HG03460 (cell line): ENCODE data around the gene NHERF1.

Experiments
- ATAC-seq: cut with Tn5 transposase; IDR thresholded peaks from one replicate; pipeline ENCODE4 v1.9.1; 2021; ENCODE audit not compliant: unreplicated experiment

NHERF1 gene

DNA sequence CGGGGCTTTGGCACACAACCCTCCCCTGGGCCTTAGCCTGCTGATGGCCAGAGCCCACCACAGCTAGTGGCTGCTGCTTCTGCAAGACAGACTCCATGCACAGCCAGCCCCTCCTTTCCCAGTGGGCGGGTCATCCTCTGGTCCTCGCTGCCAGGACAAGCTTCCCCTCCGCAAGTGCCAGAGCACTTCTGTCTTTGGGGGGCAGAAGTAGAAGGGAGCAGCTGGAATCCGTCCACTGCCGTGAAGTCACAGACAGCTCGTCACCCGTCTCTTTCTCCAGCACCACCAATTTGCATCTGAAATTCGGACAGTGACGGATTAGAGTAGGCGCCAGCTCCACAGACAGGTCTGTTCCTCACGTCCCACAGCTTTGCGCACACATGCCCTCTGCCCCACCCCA, 59.0 kb downstream of the NHERF1 start:
- ATAC-seq, result no peak

DNA sequence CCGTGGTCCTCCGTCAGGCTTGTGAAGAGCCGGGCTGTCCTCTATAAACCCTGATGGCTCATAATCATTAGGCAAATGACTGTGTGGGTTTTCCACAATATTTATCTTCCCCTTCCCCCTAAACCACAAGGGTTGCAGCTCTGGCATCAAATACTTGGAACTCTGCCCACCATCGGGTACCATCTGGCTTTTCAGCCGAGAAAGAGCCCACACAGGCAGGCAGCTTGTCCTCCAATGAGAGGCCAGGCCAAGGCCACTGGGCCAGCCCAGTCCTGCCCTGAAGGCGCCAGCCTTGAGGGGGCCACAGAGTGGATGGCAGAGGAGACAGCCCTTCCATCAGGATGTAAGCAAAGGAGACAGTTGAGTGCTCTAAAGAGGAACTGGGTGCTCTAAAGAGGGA, 59.5 kb downstream of the NHERF1 start:
- ATAC-seq, result no peak

DNA sequence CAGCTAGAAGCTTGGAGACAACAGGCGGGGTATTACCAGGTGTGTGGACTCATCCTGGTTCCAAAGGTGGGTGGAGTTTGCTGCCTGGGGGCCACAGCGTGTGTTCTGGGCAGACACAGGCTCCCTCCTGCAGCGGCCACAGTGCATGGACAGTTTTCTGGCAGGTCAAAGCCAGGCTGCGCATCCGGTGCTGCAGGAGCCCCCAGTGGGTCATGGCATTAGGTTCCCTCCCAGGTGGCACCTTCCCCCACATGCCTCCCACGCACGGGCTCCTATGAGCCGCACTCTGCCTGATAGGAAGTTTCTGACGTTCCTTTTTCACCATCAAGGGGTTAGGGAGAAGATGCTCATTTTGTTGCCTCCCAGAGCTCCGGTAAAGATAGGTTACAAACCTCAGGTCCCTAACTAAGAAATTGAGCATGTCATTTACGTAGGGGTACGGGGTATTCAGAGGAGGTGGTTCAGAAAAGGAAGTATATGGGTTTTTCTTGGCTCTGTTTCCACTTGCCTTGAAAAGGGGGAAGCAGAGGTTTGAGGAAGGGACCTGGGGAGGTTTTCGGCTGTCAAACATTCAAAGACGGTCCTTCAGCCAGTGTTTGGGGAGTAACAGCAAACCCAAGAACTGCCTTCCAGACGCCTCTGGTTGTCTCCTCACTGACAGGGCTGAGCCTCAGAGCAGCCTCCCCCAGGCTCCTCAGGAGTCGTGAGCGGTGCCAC, 60.4 kb downstream of the NHERF1 start:
- no peak for ATAC-seq

DNA sequence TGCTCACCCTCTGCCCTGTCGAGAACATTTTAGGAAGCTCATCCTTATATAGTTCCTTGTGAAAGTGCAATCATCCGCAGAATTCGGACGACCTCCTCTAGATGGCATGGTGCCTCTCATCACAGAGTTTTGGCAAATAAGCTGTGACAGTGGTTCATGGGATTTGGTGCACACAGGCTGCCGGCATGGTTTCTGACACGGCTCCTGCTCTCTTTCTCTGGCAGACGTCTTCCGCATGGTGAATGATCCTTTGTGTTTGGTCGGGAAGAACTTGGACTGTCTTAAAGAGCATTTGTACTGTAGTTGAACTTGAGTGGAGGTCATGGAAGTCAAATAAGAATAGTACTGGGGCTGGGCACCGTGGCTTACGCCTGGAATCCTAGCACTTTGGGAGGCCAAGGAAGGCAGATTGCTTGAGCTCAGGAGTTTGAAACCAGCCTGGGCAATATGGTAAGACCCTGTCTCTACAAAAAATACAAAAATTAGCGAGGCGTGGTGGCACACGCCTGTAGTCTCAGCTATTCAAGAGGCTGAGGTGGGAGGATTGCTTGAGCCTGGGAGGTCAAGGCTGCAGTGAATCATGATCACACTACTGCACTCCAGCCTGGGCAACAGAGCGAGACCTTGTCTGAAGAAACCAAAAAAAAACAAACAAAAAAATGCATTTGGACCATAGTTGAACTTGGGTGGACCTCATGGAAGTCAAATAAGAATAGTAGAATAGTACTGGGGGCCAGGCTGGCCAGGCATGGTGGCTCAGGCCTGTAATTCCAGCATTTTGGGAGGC, 62.5 kb downstream of the NHERF1 start:
- ATAC-seq, result no peak

DNA sequence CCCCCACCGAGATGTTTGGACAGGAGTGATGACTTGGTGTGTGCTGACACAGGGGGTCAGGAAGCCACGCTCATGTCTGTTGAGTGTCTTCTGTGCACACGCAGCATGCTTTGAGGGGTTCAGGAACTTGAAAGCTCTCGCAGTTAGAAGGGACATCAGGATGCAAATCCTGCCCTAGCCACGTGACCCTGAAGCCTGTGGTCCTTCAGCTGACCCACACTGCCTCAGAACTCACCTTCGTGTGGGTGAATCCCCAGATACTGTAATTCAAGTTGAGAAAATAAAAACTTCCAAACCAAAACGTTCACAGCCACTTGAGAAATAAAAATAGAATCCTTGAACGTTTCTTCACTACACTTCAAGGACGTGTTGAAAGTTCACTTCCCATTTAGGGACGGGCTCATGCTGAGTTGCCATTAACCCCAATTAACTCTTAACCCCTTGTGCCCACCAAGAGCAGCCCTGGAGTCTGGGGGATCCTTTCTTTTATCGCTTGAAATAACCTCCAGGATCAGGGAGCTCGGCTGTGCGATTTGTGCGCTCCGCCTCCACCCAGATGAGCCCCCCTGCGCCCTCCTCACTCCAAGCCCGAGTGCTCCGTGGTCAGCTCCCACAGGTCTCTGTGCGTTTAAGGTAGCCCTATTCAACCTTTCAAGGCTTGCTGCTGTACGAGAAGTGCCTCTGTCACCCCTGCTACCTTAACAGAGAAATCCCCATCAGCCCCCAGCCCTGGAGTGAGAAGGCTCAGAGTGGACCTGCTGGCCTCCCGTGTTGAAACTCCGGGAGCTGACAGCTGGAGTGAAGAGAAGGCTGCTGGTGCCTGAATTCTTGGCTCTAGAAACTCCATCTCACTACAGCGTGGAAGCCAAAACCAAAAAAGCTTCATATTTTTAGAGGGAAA, 63.9 kb downstream of the NHERF1 start:
- ATAC-seq, result no peak

DNA sequence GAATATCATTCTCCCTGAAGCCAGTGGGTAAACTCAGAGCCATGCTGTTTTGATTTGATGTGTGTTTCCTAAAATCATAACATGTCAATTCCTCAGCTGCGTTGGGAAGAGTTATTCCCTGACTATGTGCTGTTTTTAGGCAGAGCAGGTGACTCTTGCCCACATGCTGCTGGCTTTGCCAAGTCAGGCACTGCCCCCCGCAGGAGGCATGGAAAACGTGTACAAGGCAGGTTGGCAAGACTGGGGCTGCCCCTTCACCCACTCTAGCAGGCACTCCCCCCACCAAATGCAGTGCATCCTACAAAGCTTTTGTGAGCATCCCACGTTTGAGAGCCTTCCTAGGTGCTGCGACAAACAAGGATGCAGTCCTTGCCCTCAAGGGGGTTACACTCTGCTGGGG, 66.0 kb downstream of the NHERF1 start:
- ATAC-seq, result no peak

DNA sequence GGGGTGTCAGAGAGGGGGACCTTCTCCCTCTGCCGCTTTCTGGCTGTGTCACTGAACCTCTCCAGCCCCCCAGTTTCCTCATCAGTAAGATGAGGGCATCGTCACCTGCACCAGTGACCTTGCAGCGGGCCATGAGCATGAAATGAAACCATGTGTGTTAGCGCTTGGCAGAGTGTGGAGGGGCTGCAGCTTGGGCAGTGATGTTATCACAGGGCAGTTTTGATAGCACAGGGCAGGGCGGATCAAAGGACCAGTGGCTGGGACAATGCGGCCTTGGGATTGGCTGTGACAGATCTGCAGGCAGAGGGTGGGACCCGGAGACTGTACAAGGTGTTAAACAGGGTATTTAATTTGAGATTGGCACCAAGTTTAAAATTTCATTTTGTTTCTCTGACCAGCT, 66.6 kb downstream of the NHERF1 start:
- ATAC-seq, result no peak

DNA sequence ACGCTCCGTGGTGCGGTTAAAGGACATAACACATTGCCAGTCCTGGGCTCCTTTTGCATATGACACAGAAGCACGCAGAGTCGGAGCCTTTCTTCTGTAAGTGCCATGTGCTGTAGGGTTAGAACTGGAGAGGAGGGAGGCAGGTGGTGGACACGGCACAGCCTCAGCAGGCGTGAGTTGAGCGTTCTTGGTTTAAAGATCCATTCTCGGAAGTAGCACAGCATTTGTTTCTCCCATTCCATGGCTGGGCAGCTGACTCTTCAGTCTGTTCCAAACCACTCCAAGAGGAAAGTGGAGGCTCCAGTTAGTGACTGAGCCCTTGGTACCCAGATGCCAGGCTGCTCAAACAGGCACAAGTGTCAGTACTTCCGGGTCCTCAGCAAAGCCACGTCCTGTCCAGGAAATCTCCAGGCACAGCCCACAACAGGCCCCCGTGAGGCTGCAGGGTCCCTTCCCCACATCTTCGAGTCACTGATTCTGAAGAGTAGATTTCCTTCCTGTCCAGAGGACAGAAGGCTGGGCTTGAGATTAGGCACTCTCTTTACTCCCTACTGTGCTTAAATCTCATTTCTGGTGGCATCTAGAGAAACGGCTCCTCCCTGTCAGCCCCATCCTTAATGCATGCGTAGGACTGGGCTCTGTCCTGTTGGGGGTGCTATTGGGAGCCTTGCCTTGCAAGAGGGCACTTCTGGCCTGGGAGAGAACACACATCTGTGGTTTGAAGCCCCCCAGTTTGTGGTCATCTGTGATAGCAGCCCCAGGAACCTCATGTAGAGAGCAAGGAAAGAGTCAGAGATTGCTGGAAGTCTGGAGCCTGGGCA, 67.3 kb downstream of the NHERF1 start:
- no peak for ATAC-seq

DNA sequence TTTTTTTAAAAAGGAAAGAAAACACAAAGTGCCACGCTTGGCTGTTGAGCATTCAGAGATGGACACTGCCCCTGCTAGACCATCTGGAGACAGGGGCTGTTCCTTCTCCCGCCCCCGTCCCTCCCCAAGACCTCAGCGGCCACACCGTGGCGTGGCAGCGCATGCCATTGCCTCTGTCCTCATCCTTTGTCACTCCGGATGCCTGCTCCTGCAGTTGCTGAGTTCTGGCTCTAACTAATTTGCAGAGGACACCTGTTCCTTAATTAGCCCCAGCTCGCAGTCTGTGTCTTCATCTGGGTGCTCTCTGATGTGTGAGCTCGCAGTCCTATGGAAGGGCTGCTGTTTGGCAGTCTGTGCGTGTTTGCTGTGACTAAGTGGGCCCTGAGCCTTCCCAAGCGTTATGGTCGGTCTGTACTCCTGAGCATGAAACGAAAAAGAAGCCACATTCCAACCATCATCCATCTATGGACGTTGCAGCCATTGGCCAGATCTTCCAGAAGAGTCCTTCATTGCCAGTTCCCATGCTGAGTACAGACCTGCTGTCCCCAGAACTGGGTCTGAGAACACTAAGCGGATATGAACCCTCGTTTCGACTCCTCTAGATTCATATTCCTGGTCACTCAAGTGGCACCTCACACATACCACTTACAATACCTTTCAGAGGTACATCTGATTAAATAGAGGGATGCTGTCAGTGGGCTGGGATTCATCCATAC, 68.6 kb downstream of the NHERF1 start:
- ATAC-seq, result no peak

DNA sequence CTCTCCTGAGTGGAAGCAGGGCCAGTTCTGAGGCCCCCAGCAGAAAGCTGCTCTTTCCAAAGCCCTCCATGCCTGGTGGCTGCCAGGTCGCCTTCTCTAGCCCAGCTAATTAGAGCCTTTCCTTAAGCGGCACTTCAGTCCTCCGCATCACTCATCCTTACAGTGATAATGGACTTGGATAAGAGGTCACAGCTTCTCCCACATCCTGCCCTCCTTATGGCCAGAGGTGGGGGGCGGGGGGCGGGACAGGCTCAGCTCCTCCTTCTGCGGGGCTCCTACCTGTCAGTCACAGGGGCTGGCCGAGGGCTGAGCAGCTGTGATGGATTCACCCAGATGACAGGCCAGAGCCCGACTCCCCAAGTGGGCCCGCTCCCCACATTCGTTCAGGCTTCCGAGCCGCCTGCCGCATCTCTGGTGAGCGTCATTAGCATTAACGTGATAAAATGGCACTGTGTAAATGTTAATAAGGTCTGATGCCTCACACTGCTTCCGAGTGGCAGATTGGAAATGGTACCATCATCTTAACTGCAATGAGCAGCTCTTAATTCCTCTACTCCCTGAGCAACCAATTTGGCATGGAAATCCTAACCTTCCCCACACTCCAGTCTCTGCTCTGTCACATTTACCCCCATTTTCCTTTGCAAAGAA, 70.0 kb downstream of the NHERF1 start:
- no peak for ATAC-seq
